Measurements from ENCODE around the gene ZBTB2. TPM values are rescaled to one million over a fixed set of nuclear protein-coding genes. Genes with fewer than 3 reads are reported as not detected.

ZBTB2 gene
- 12.4 and 17.2 TPM in 2 replicates for total RNA-seq (2014; rRNA removed; shearing (Covaris generic))

GRCh38 chr6:151391471-151392413, at the start of gene ZBTB2:
TSS of gene ZBTB2 (minus strand) at chr6:151391559. CDS start at chr6:151373637, 17,922 bp downstream.
- DNase-seq (ENCODE audit: low spot score), result peak; percentile 70

- DNase-seq (ENCODE audit: low spot score), result no peak
Observed at GRCh38 chr6:151440930-151441329, 49.6 kb upstream of the ZBTB2 start.

- DNase-seq (ENCODE audit: low spot score), result no peak
Observed at GRCh38 chr6:151440498-151440897, 49.1 kb upstream of the ZBTB2 start.

GRCh38 chr6:151437401-151437800, 46.0 kb upstream of the ZBTB2 start:
- no peak for DNase-seq (ENCODE audit: low spot score)

- DNase-seq (ENCODE audit: low spot score), result no peak
Observed at GRCh38 chr6:151436802-151437201, 45.4 kb upstream of the ZBTB2 start.

- no peak for DNase-seq (ENCODE audit: low spot score)
Observed at GRCh38 chr6:151436300-151436699, 44.9 kb upstream of the ZBTB2 start.

- no peak for DNase-seq (ENCODE audit: low spot score)
Observed at GRCh38 chr6:151434369-151434768, 43.0 kb upstream of the ZBTB2 start.

- no peak for DNase-seq (ENCODE audit: low spot score)
Observed at GRCh38 chr6:151432651-151433050, 41.3 kb upstream of the ZBTB2 start.

- DNase-seq (ENCODE audit: low spot score), result no peak
Observed at GRCh38 chr6:151431337-151431736, 40.0 kb upstream of the ZBTB2 start.

GRCh38 chr6:151430886-151431285, 39.5 kb upstream of the ZBTB2 start:
- DNase-seq (ENCODE audit: low spot score), result no peak

- DNase-seq (ENCODE audit: low spot score), result no peak
Observed at GRCh38 chr6:151428093-151428735, 36.9 kb upstream of the ZBTB2 start.

GRCh38 chr6:151425561-151425960, 34.2 kb upstream of the ZBTB2 start:
- no peak for DNase-seq (ENCODE audit: low spot score)

GRCh38 chr6:151422981-151423380, 31.6 kb upstream of the ZBTB2 start:
- DNase-seq (ENCODE audit: low spot score), result no peak

GRCh38 chr6:151417477-151417876, 26.1 kb upstream of the ZBTB2 start:
- DNase-seq (ENCODE audit: low spot score), result no peak

GRCh38 chr6:151414641-151415260, 23.4 kb upstream of the ZBTB2 start:
- no peak for DNase-seq (ENCODE audit: low spot score)

- DNase-seq (ENCODE audit: low spot score), result no peak
Observed at GRCh38 chr6:151413372-151414145, 22.2 kb upstream of the ZBTB2 start.

GRCh38 chr6:151412909-151413308, 21.6 kb upstream of the ZBTB2 start:
- DNase-seq (ENCODE audit: low spot score), result no peak

GRCh38 chr6:151409679-151410078, 18.3 kb upstream of the ZBTB2 start:
- no peak for DNase-seq (ENCODE audit: low spot score)

- DNase-seq (ENCODE audit: low spot score), result no peak
Observed at GRCh38 chr6:151409260-151409659, 17.9 kb upstream of the ZBTB2 start.

- no peak for DNase-seq (ENCODE audit: low spot score)
Observed at GRCh38 chr6:151408858-151409257, 17.5 kb upstream of the ZBTB2 start.

- no peak for DNase-seq (ENCODE audit: low spot score)
Observed at GRCh38 chr6:151403919-151404308, 12.6 kb upstream of the ZBTB2 start.

- DNase-seq (ENCODE audit: low spot score), result no peak
Observed at GRCh38 chr6:151402228-151402627, 10.9 kb upstream of the ZBTB2 start.

Measured in H4 (cell line).